Right lobe of liver (tissue), 6 donors: ENCODE measurements around the gene KRT85. TPM values are rescaled to one million over a fixed set of nuclear protein-coding genes. Genes with fewer than 3 reads are reported as not detected.
A peak's percentile ranks its signal among the peaks of the same experiment; 100 is the strongest.

ENCODE experiments used
- ATAC-seq, 4 donors: fragments of 200-7000 bp; cut with Tn5 transposase; one replicate each; pipeline ENCODE4 v1.9.1; 2020; ENCODE audit warnings: mild to moderate bottlenecking in 4 of 4, moderate library complexity in 4 of 4
- DNase-seq, 3 donors: peaks; one replicate each; pipeline ENCODE4 v3.0.0-alpha.2; 2020
- H3K27ac ChIP-seq, 3 donors: fragments of 200-600 bp; one replicate each; pipeline ENCODE4 v1.8.0; 2022
- H3K27me3 ChIP-seq, 2 donors: fragments of 200-600 bp; one replicate each; pipeline ENCODE4 v1.8.0; 2022
- H3K36me3 ChIP-seq, 4 donors: fragments of 200-600 bp; sonication (generic) in 1 of 4; one replicate each; pipeline versions ENCODE4 v1.5.1 to v1.8.0; 2017 to 2022; ENCODE audit warnings: control low read depth in 1 of 4
- H3K4me1 ChIP-seq, 4 donors: fragments of 200-600 bp; sonication (generic) in 1 of 4; one replicate each; pipeline versions ENCODE4 v1.5.1 to v1.8.0; 2017 to 2022; ENCODE audit warnings: control low read depth in 1 of 4
- H3K4me3 ChIP-seq, 3 donors: fragments of 200-600 bp; one replicate each; pipeline ENCODE4 v1.8.0; 2022
- H3K9me3 ChIP-seq, 4 donors: fragments of 200-600 bp; sonication (generic) in 1 of 4; one replicate each; pipeline versions ENCODE4 v1.5.1 to v1.8.0; 2017 to 2022; ENCODE audit warnings: control low read depth in 1 of 4
- CTCF ChIP-seq, 4 donors: fragments of 200-600 bp in 3 of 4; fragments of 450-650 bp in 1 of 4; IDR thresholded peaks; one replicate each; pipeline versions ENCODE4 v1.5.1 to v1.8.0; 2016 to 2022; ENCODE audit warnings: antibody characterized with exemption in 4 of 4, mild to moderate bottlenecking in 2 of 4
- POLR2A ChIP-seq: fragments of 450-650 bp; IDR thresholded peaks from one replicate; pipeline ENCODE4 v1.6.1; 2017; ENCODE audit warnings: antibody characterized with exemption, mild to moderate bottlenecking
- WGBS: methylation state at CpG from one replicate; pipeline ENCODE4 v1.1.6; 2018; ENCODE audit warnings: low coverage, low lambda C conversion rate; ENCODE audit not compliant: insufficient coverage; ENCODE audit errors: missing lambda C conversion rate; 5-methylcytosine and 5-hydroxymethylcytosine counted together
- intact Hi-C, 2 donors: fragments of 100-400 bp; cut with DNase I; formaldehyde crosslinking; loops; one replicate each; pipeline versions ENCODE4 v1.11.2 to v1.14.1; 2022
- total RNA-seq, 6 experiments: library from RNA; depleted of rRNA in 2 of 6; stranded (reverse); fragments of >200 nt in 2 of 6; fragmentation: NEBNext Ultra II Directional in 3 of 6; extraction: Animal tissue kit (Norgen Biotek cat#: 25700) in 3 of 6; gene quantifications; one replicate each; pipeline versions ENCODE4 v1.1.0 to v1.2.4, GENCODE V29; 2016 to 2023
- donor health status: DM: no; HTN: yes; CAD: no.
- donor health status: DM: no; HTN: no; CAD: no.
- donor health status: DM: no; HTN: no; CAD: no.
- donor health status: DM: no; HTN: yes; CAD: no.
- donor health status: DM: no; HTN: yes; CAD: no.

The KRT85 gene
- total RNA-seq, 6 experiments from 2014 or later, result not detected

- H3K9me3 ChIP-seq, result no peaks in the 10 kb centered on the region
- no peaks in the 10 kb centered on the region for H3K27me3 ChIP-seq
- no peaks in the 10 kb centered on the region for H3K4me1 ChIP-seq
- intact Hi-C loops, result no loop called here
- DNase-seq (no peak), ATAC-seq (peak in 1 of 4 donors; percentile 23)
- TF ChIP-seq POLR2A (no peak), CTCF (IDR thresholded peaks at IDR 0.05) (peak in 3 of 4 donors; percentile 19 to 41 (median 25))
- H3K4me3 ChIP-seq, result no peak overlapping the region
- no peaks in the 10 kb centered on the region for H3K36me3 ChIP-seq
- H3K27ac ChIP-seq, result no peak overlapping the region
- 25% methylated on average over 8 of the region's 15 CpGs for WGBS
These were observed 13.0 kb upstream of the KRT85 start for GRCh38 chr12:52380271-52380694.

GRCh38 chr12:52379536-52379935, 12.3 kb upstream of the KRT85 start:
- no peaks in the 10 kb centered on the region for H3K9me3 ChIP-seq
- 69% methylated on average over 2 of the region's 6 CpGs for WGBS
- intact Hi-C loops, result loop anchor here in 1 of 2 donors (10.0 kb wide), 1 partner anchor 495 kb away; no protein-coding TSS in a partner anchor
- no peaks in the 10 kb centered on the region for H3K27me3 ChIP-seq
- TF ChIP-seq POLR2A (no peak), CTCF (IDR thresholded peaks at IDR 0.05) (no peak)
- H3K27ac ChIP-seq, result no peak overlapping the region
- ATAC-seq (no peak), DNase-seq (no peak)
- H3K36me3 ChIP-seq, result no peaks in the 10 kb centered on the region
- no peaks in the 10 kb centered on the region for H3K4me1 ChIP-seq
- no peak overlapping the region for H3K4me3 ChIP-seq

- WGBS, result no CpG with 5 or more reads among the region's 19 CpGs
- no peaks in the 10 kb centered on the region for H3K4me1 ChIP-seq
- ATAC-seq, result peak in 1 of 4 donors; percentile 23
- no peaks in the 10 kb centered on the region for H3K9me3 ChIP-seq
- no peak overlapping the region for H3K27ac ChIP-seq
- TF ChIP-seq POLR2A, result no peak
- TF ChIP-seq CTCF (IDR thresholded peaks at IDR 0.05), result no peak
- H3K4me3 ChIP-seq, result no peak overlapping the region
- H3K27me3 ChIP-seq, result no peaks in the 10 kb centered on the region
- intact Hi-C loops, result loop anchor here in 1 of 2 donors (10.0 kb wide), 1 partner anchor 497 kb away; no protein-coding TSS in a partner anchor
- H3K36me3 ChIP-seq, result no peaks in the 10 kb centered on the region
- peak in 1 of 3 donors; percentile 14 for DNase-seq
These were observed 10.8 kb upstream of the KRT85 start for GRCh38 chr12:52378091-52378490.

GRCh38 chr12:52377266-52377665, 10.0 kb upstream of the KRT85 start:
- H3K36me3 ChIP-seq, result no peaks in the 10 kb centered on the region

More at GRCh38 chr12:52377266-52377665, 10.0 kb upstream of the KRT85 start:
- Histone ChIP-seq H3K27ac (no peak overlapping the region), H3K4me1 (no peaks in the 10 kb centered on the region), H3K9me3 (no peaks in the 10 kb centered on the region), H3K4me3 (no peak overlapping the region), H3K27me3 (no peaks in the 10 kb centered on the region)
- ATAC-seq (no peak), DNase-seq (no peak)
- 79% methylated on average over 3 of the region's 8 CpGs for WGBS
- no peak for TF ChIP-seq CTCF (IDR thresholded peaks at IDR 0.05)
- no peak for TF ChIP-seq POLR2A
- intact Hi-C loops, result loop anchor here in 1 of 2 donors (10.0 kb wide), 1 partner anchor 498 kb away; no protein-coding TSS in a partner anchor
